ENCODE data around the gene ABCA2. TPM values are rescaled to one million over a fixed set of nuclear protein-coding genes. Genes with fewer than 3 reads are reported as not detected.

Gene ABCA2
- total RNA-seq, 1 donor from 2014 or later: 7.6 TPM

DNA sequence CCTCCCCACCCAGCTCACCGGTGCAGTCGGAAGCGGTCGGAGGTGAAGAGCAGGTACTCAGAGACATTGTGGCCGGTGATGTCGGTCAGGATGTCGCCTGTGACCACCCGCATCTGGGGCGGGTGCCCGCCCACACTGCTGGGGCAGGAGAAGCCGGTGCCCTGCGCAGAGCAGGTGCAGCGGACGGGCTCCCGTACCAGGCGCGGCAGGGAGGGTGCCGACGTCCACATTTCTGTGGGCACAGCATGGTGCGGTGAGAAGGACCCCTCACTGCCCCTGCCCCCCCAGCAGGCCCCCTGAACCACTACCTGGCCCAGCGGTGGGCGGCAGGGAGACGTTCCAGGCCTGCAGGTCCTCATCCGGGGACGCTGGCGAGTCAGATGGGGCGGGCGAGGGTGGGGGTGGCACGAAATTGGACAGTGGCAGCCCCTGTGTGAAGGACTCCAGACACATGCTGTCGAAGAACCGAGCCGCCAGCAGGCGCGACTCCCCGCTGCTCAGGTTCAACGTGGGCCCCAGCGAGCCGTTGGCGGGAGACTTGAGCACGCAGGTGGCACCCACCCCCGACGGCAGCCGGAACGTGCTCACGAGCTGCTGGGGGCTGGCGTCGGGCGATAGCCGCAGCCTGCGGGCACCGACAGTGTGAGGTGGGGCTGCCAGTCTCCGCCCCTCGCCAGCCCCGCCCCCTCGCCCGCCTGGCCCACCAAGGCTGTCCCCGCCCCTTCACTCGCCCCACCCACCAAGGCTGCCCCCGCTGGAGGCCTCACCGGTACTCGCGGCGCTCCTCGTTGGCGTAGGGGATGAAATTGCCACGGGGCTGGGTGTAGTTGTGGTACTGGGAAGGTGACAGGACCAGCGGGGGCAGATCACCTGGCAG is 15.1 kb downstream of the ABCA2 start:
- TF ChIP-seq, protein P1, sequence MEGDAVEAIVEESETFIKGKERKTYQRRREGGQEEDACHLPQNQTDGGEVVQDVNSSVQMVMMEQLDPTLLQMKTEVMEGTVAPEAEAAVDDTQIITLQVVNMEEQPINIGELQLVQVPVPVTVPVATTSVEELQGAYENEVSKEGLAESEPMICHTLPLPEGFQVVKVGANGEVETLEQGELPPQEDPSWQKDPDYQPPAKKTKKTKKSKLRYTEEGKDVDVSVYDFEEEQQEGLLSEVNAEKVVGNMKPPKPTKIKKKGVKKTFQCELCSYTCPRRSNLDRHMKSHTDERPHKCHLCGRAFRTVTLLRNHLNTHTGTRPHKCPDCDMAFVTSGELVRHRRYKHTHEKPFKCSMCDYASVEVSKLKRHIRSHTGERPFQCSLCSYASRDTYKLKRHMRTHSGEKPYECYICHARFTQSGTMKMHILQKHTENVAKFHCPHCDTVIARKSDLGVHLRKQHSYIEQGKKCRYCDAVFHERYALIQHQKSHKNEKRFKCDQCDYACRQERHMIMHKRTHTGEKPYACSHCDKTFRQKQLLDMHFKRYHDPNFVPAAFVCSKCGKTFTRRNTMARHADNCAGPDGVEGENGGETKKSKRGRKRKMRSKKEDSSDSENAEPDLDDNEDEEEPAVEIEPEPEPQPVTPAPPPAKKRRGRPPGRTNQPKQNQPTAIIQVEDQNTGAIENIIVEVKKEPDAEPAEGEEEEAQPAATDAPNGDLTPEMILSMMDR (conservative IDR thresholded peaks at IDR 0.05; ENCODE audit: low read depth, low read length): no peak
- H3K4me3 ChIP-seq (ENCODE audit: low read depth, low read length): no peak overlapping the region

DNA sequence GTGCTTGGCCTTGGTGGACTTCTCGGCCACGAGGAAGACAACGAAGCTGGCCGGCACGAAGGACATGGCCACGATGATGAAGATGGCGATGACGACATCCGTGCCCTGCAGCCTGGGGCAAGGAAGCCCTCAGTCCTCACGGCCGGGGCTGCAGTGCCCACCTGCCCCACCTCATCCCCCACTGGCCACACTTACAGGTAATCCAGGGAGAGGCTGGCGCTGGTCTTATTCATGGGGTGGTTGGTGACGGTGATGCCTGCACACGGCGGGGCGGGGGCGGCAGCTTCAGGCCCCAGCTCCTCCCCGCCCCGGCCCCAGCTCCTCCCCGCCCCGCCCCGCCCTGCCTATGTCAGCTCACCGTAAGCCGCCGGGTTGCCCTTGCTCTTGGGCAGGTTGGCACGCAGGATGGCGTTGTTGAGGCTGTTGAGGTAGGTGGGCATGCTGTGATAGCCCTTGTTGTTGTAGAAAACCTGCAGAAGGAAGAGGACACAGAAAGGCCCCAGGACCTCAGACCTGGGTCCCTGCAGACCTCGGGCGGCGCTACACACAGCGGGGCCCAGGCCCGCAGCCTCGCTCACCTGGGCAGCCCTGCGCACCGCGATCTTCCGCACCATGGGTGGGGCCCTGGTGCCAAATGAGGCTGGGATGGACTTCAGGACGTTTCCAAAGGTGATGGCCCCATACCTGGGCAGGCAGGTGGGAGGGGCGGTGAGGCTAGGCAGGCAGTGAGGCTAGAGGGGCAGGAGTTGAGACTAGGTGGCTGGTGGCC is 15.9 kb downstream of the ABCA2 start:
- no peak overlapping the region for H3K4me3 ChIP-seq (ENCODE audit: low read depth, low read length)
- TF ChIP-seq, protein P1 (conservative IDR thresholded peaks at IDR 0.05; ENCODE audit: low read depth, low read length): no peak
- DNase-seq (ENCODE audit: low read depth): no peak

More for the DNA sequence above, 15.1 kb downstream of the ABCA2 start:
- DNase-seq (ENCODE audit: low read depth): no peak

DNA sequence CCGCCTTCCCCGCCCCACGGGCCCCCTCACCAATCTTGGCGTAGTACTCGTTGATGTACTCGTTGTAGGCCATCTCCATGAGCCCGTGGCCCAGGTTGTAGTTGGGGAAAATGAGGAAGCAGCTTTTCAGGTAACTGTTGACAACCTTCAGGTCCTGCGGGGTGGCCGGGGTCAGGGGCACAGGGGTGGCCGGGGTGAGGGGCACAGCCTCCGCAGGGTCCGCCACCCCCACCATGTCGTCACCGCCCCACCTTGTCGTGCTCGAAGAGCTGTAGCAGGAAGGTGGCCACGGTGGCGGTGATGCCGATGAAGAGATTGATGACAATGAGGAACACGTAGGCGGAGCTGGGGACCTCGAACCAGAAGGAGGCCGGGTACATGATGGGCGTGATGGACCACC is 16.9 kb downstream of the ABCA2 start:
- TF ChIP-seq, protein P1 (conservative IDR thresholded peaks at IDR 0.05; ENCODE audit: low read depth, low read length): no peak
- no peak for DNase-seq (ENCODE audit: low read depth)
- H3K4me3 ChIP-seq (ENCODE audit: low read depth, low read length): no peak overlapping the region

DNA sequence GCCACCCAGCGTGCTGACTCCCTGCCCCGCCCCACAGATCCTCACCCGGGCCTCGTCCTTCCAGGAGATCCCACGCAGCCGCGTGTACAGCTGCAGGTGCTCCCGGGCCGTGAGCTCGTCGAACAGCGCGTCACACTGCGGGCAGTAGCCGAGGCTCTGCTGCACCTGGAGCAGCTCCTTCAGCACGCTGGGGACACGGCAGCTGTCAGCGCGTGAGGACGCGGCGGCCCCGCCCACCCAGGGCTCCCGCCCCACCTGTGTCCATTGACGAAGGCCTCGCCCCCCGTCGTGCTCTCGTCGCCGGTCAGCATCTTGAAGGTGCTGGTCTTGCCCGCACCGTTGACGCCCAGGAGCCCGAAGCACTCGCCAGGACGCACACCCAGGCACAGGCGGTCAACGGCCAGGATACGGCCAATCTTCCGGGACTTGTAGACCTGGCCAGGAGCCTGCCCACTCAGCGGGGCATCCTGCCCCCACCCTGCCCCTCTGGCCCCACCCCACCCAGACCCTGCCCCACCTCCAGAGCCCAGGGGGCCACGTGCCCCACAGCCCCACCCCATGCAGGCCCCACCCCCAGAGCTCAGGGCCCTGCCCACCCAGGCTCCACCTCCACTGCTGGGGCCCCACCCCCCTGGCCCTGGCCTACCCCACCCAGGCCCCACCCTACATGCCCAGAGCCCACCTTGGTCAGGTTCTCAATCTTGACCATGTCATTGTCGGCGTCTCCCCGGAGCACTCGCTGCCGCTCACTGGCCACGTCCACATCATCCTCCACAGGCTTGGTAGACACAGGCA is 17.9 kb downstream of the ABCA2 start:
- TF ChIP-seq, protein P1 (conservative IDR thresholded peaks at IDR 0.05; ENCODE audit: low read depth, low read length): no peak
- no peak overlapping the region for H3K4me3 ChIP-seq (ENCODE audit: low read depth, low read length)
- no peak for DNase-seq (ENCODE audit: low read depth)

GRCh38 chr9:137009217-137009616 is 18.8 kb downstream of the ABCA2 start:
- H3K4me3 ChIP-seq (ENCODE audit: low read depth, low read length): no peak overlapping the region
- no peak for DNase-seq (ENCODE audit: low read depth)
- TF ChIP-seq, protein P1 (conservative IDR thresholded peaks at IDR 0.05; ENCODE audit: low read depth, low read length): no peak

DNA sequence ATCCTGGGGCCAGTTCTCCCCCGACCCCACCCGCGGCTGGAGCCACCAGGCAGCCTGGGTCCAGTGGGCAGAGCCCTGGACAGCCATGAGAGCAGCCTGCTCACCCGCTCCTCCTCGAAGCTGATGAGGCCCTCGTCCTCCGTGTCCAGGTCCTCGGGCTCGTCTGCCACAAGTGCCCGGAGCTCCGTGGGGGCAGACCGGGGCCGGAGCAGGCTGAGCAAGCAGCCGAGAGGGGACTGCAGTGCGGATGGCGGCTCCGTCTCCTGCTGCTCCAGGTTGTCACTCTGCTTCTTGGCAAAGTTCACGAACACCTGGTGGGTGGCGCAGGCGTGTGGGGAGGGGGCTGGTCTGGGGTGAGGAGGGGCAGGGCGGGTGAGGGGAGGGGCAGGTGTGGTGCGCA is 19.7 kb downstream of the ABCA2 start:
- no peak for DNase-seq (ENCODE audit: low read depth)
- no peak overlapping the region for H3K4me3 ChIP-seq (ENCODE audit: low read depth, low read length)
- TF ChIP-seq, protein P1 (conservative IDR thresholded peaks at IDR 0.05; ENCODE audit: low read depth, low read length): no peak

All from epithelial cell of proximal tubule (primary cell).